ENCODE data around the gene TNFRSF13B. TPM values are rescaled to one million over a fixed set of nuclear protein-coding genes. Genes with fewer than 3 reads are reported as not detected.
"Not testable (repeated sequence)": the region's sequence is repeated elsewhere in the genome, so short reads cannot be mapped to it uniquely, and the experiment has no call there.

Gene TNFRSF13B
- total RNA-seq, 1 donor from 2014 or later = not detected

DNA sequence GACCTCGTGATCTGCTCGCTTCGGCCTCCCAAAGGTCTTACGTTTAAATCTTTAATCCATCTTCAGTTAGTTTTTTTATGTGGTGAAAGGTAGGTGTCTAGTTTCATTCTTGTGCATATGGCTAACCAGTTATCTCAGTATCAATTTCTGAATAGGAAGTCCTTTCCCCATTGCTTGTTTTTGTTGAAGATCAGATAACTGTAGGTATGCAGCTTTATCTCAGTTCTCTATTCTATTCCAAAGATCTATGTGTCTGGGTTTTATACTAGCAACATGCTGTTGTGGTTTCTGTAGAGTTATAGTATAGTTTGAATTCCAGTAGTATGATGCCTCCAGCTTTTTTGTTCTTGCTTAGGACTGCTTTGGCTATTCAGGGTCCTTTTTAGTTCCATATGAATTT is 65.2 kb downstream of the TNFRSF13B start:
- intact Hi-C loops (cut with micrococcal nuclease) = no loop called here
- peaks cover 7% of the 10 kb centered on the region for H3K4me1 ChIP-seq
- H3K36me3 ChIP-seq = no peaks in the 10 kb centered on the region
- no peak for DNase-seq
- no peak overlapping the region for H3K4me3 ChIP-seq
- peaks cover 48% of the 10 kb centered on the region for H3K27me3 ChIP-seq (ENCODE audit: low read depth)
- TF ChIP-seq, protein P1, sequence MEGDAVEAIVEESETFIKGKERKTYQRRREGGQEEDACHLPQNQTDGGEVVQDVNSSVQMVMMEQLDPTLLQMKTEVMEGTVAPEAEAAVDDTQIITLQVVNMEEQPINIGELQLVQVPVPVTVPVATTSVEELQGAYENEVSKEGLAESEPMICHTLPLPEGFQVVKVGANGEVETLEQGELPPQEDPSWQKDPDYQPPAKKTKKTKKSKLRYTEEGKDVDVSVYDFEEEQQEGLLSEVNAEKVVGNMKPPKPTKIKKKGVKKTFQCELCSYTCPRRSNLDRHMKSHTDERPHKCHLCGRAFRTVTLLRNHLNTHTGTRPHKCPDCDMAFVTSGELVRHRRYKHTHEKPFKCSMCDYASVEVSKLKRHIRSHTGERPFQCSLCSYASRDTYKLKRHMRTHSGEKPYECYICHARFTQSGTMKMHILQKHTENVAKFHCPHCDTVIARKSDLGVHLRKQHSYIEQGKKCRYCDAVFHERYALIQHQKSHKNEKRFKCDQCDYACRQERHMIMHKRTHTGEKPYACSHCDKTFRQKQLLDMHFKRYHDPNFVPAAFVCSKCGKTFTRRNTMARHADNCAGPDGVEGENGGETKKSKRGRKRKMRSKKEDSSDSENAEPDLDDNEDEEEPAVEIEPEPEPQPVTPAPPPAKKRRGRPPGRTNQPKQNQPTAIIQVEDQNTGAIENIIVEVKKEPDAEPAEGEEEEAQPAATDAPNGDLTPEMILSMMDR (IDR thresholded peaks at IDR 0.05; ENCODE audit: borderline replicate concordance) = no peak
- H3K9me3 ChIP-seq (replicated peaks) = no peaks in the 10 kb centered on the region
- H3K27ac ChIP-seq (replicated peaks) = no peak overlapping the region

DNA sequence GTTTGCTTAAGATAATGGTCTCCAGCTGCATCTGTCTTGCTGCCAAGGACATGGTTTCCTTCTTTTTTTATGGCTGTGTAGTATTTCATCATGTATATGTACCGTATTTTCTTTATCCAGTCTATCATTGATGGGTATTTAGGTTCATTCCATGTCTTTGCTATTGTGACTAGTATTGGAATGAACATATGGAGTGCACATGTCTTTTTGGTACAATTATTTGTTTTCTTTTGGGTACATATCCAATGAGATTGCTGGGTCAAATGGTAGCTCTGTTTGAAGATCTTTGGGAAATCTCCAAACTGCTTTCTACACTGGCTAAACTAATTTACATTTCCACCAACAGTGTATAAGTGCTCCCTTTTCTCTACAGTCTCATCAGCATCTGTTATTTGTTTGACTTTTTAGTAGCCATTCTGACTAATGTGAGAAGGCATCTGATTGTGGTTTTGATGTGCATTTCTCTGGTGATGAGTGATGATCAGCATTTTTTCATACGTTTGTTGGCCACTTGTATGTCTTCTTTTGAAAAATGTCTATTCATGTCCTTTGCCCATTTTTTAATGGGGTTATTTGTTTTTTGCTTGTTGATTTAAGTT is 66.2 kb downstream of the TNFRSF13B start:
- intact Hi-C loops (cut with micrococcal nuclease) = no loop called here
- TF ChIP-seq, protein P1 (IDR thresholded peaks at IDR 0.05; ENCODE audit: borderline replicate concordance) = no peak
- H3K36me3 ChIP-seq = no peaks in the 10 kb centered on the region

DNA sequence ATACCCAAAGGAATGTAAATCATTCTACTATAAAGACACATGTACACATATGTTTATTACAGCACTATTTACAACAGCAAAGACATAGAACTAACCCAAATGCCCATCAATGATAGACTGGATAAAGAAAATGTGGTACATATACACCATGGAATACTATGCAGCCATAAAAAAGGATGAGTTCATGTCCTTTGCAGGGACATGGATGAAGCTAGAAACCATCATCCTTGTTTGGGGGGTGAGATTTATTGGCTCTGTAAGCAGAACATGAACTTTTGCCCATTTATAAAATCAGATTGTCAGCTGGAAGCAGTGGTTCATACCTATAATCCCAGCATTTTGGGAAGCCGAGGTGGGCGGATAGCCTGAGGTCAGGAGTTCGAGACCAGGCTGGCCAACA is 68.8 kb downstream of the TNFRSF13B start:
- DNase-seq; H3K4me3 ChIP-seq; H3K36me3 ChIP-seq; H3K4me1 ChIP-seq; H3K27ac ChIP-seq (replicated peaks); H3K9me3 ChIP-seq (replicated peaks); intact Hi-C loops (cut with micrococcal nuclease): not testable (repeated sequence)
- H3K27me3 ChIP-seq (ENCODE audit: low read depth) = peaks cover 54% of the 10 kb centered on the region

More for the DNA sequence above, 66.2 kb downstream of the TNFRSF13B start:
- no peak for DNase-seq
- Histone ChIP-seq H3K27me3 (ENCODE audit: low read depth) (peaks cover 52% of the 10 kb centered on the region), H3K9me3 (replicated peaks) (no peaks in the 10 kb centered on the region), H3K4me1 (no peaks in the 10 kb centered on the region), H3K4me3 (no peak overlapping the region), H3K27ac (replicated peaks) (no peak overlapping the region)

DNA sequence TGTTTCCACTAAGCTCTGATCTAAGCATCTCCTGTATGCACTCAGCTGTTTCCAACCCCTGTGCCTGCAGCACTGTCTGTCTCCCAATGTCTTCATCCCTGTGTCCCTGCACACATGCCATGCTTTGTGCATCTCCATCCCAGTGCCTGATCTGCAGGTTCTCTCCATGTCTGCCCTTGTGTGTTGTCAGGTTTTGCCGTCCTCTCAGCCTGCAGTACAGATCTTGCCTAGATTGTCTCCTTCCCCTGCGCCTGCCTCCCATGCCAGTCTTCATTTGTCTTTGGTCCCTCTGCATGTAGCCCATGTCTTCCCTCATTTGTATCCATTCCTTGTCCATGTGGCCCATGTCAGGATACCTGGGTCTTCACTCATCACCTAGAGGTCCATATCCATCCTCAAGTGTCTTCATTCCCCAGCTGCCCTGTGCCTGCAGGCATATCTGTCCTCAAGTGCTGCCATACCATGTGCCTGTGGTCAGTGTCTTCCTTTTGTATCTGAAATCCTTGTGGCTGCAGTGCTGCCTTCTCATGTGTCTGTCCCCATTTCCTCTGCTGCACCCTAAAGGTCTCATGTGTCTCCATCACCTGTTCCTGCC is 71.5 kb downstream of the TNFRSF13B start:
- intact Hi-C loops (cut with micrococcal nuclease) = no loop called here
- H3K4me1 ChIP-seq = no peaks in the 10 kb centered on the region

DNA sequence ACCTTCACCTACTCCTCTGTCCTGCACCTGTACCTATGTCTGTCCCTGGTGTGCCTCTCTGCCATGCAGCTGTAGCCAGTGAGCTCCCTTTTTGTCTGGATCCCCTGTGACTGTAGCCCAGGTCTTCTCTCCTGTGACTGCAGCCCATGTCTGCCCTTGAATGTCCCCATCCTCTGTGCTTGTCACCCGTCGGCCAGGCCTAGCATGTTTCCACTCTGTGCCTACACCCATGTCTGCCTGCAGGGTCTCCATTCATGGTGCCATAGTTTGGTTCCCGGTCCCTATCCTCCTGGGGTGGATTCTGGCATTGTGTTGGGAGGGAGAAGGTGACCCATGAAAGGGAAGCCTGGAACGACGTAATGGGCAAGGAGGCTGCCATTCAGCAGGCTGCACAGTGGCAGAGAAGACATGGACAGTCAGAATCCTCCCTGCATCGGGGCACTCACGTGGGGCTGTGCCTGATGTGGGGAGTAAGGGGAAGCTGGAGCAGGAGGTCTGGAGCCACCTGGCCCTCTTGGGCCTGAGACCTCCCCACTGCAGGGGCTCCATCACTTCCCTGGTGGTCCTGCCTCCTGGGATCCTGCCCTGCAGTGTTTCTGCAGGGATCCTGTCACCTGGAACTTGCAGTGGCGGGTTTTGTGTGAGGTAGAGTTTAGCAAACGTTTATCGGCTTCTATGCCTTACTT is 74.6 kb downstream of the TNFRSF13B start:
- intact Hi-C loops (cut with micrococcal nuclease); H3K27ac ChIP-seq (replicated peaks); DNase-seq; H3K4me1 ChIP-seq; H3K9me3 ChIP-seq (replicated peaks); H3K4me3 ChIP-seq; H3K36me3 ChIP-seq: not testable (repeated sequence)
- peaks cover 26% of the 10 kb centered on the region for H3K27me3 ChIP-seq (ENCODE audit: low read depth)

More for the DNA sequence above, 71.5 kb downstream of the TNFRSF13B start:
- H3K27ac ChIP-seq (replicated peaks) = no peak overlapping the region
- no peaks in the 10 kb centered on the region for H3K36me3 ChIP-seq
- no peak for DNase-seq
- TF ChIP-seq, protein P1 (IDR thresholded peaks at IDR 0.05; ENCODE audit: borderline replicate concordance) = no peak
- peaks cover 36% of the 10 kb centered on the region for H3K27me3 ChIP-seq (ENCODE audit: low read depth)
- no peaks in the 10 kb centered on the region for H3K9me3 ChIP-seq (replicated peaks)
- no peak overlapping the region for H3K4me3 ChIP-seq

DNA sequence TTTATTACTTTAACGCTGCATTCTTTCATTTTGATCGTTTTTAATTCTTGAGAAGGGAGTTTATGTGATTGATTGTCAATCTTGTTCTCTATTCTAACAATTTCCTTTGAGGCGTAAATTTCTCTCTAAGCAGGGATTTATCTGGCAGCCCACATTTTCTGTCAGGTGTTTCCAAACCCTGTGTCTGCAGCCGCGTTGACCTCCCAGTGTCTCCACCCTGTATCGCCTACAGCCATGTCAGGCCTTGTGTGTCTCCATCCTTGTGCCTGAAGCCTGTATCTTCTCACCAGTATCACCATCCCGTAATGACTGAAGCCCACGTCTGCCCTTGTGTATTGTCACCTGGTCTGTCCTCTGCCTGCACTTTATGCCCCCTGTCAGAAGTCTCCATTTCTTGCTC is 75.7 kb downstream of the TNFRSF13B start:
- DNase-seq; H3K36me3 ChIP-seq; H3K27ac ChIP-seq (replicated peaks); H3K4me3 ChIP-seq; H3K4me1 ChIP-seq; intact Hi-C loops (cut with micrococcal nuclease); H3K9me3 ChIP-seq (replicated peaks): not testable (repeated sequence)
- peaks cover 16% of the 10 kb centered on the region for H3K27me3 ChIP-seq (ENCODE audit: low read depth)

DNA sequence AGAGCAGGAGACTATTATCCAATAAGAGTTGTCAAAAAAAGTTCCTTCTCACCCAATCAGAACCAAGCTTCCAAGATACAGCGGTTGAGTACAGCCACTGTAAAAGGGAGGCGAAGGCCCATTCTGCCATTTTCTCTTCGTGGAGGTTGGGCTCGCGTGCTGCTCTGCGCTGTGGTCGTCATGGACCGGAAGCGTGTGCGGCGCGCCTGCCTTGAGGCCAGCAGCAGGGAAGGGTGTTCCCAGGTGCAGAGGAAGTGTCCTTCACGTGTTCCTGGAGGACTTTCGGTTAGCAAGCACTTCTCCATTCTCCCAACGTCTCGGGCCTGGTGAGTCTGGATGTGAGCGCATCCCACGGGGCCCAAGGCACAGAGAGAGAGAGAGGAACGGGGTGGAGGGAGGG is 78.4 kb downstream of the TNFRSF13B start:
- H3K27ac ChIP-seq (replicated peaks); H3K4me3 ChIP-seq; H3K9me3 ChIP-seq (replicated peaks); H3K36me3 ChIP-seq; intact Hi-C loops (cut with micrococcal nuclease); H3K4me1 ChIP-seq; DNase-seq; H3K27me3 ChIP-seq (ENCODE audit: low read depth): not testable (repeated sequence)

DNA sequence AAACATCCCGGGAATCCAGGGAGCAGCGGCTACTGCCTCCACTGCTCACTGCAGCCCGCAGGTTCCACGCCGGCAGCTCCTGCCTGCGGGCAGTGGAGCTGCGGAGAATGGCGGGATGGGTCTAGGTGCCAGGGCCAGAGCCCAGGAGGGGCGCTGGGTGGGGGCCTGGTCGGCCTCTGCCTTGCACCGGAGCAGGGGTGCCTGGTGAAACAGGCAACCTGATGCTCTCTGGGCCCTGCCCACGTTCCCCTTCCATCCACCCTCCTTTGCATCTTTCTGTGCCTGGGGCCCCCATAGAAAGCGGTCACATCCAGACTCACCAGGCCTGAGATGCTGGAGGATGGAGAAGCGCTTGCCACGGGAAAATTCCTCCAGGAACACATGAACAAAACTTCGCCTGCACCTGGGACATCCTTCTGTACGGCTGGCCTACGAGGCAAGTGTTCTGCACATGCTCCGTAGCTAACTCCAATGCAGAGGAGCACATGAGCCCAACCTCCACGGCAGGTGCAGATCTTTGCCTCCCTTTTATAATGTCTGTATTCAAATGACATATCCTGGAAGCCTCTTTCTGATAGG is 79.0 kb downstream of the TNFRSF13B start:
- H3K4me3 ChIP-seq; H3K9me3 ChIP-seq (replicated peaks); H3K36me3 ChIP-seq; intact Hi-C loops (cut with micrococcal nuclease); H3K27ac ChIP-seq (replicated peaks); DNase-seq; H3K4me1 ChIP-seq; H3K27me3 ChIP-seq (ENCODE audit: low read depth): not testable (repeated sequence)
